Liver (tissue), 9 donors: Measurements from ENCODE around the gene TMEM100. TPM values are rescaled to one million over a fixed set of nuclear protein-coding genes. Genes with fewer than 3 reads are reported as not detected.
"Not testable (repeated sequence)": the region's sequence is repeated elsewhere in the genome, so short reads cannot be mapped to it uniquely, and the experiment has no call there.

Experiments used
- DNase-seq: peaks from one replicate; pipeline ENCODE4 v3.0.0-alpha.2; 2017; ENCODE audit warnings: low spot score
- H3K27ac ChIP-seq, 2 donors: one replicate each; pipeline ENCODE4 v1.7.0; 2013; ENCODE audit warnings: inconsistent platforms in 2 of 2, low read length in 2 of 2, control low read depth in 1 of 2, low read depth in 1 of 2, mild to moderate bottlenecking in 1 of 2
- H3K27me3 ChIP-seq, 4 donors: one replicate each; pipeline versions ENCODE4 v1.6.1 to v1.7.0; 2013; ENCODE audit warnings: low read length in 3 of 4, inconsistent platforms in 1 of 4, mild to moderate bottlenecking in 1 of 4, moderate library complexity in 1 of 4; ENCODE audit not compliant: control insufficient read depth in 4 of 4, insufficient read depth in 4 of 4
- H3K36me3 ChIP-seq, 4 donors: one replicate each; pipeline versions ENCODE4 v1.6.1 to v1.7.0; 2013; ENCODE audit warnings: low read length in 3 of 4, mild to moderate bottlenecking in 3 of 4, low read depth in 1 of 4, moderate library complexity in 1 of 4; ENCODE audit not compliant: control insufficient read depth in 4 of 4, insufficient read depth in 3 of 4
- H3K4me1 ChIP-seq, 4 donors: one replicate each; pipeline versions ENCODE4 v1.6.1 to v1.7.0; 2013; ENCODE audit warnings: low read length in 3 of 4, mild to moderate bottlenecking in 3 of 4, moderate library complexity in 1 of 4; ENCODE audit not compliant: control insufficient read depth in 4 of 4, insufficient read depth in 4 of 4
- H3K4me3 ChIP-seq, 3 donors: one replicate each; pipeline versions ENCODE4 v1.6.1 to v1.7.0; 2013; ENCODE audit warnings: low read length in 3 of 3, control low read depth in 1 of 3, low read depth in 1 of 3, mild to moderate bottlenecking in 1 of 3
- H3K9ac ChIP-seq, 2 donors: one replicate each; pipeline ENCODE4 v1.7.0; 2013; ENCODE audit warnings: low read length in 2 of 2, mild to moderate bottlenecking in 2 of 2, moderate library complexity in 2 of 2, control low read depth in 1 of 2, low read depth in 1 of 2
- H3K9me3 ChIP-seq, 4 donors: one replicate each; pipeline versions ENCODE4 v1.6.1 to v1.7.0; 2013; ENCODE audit warnings: low read length in 3 of 4; ENCODE audit not compliant: control insufficient read depth in 4 of 4
- CTCF ChIP-seq: fragments of 150-350 bp; IDR thresholded peaks from 2 replicates; pipeline ENCODE4 v1.5.1; 2017; ENCODE audit warnings: improper control_type of control experiment, low read depth, low read length; ENCODE audit not compliant: missing input control
- EGR1 ChIP-seq, 2 donors: IDR thresholded peaks; 2 replicates each; pipeline ENCODE4 v1.6.1; 2016 to 2018; ENCODE audit warnings: antibody characterized with exemption in 2 of 2, low read depth in 2 of 2
- FOXA1 ChIP-seq: IDR thresholded peaks from 2 replicates; pipeline ENCODE4 v1.6.1; 2016; ENCODE audit warnings: antibody characterized with exemption
- FOXA2 ChIP-seq: IDR thresholded peaks from 2 replicates; pipeline ENCODE4 v1.6.1; 2016; ENCODE audit warnings: antibody characterized with exemption
- HNF4A ChIP-seq, 2 donors: conservative IDR thresholded peaks; 2 replicates each; pipeline ENCODE4 v1.6.1; 2016; ENCODE audit warnings: antibody characterized with exemption in 2 of 2, mild to moderate bottlenecking in 2 of 2
- MAX ChIP-seq: IDR thresholded peaks from 2 replicates; pipeline ENCODE4 v1.6.1; 2016; ENCODE audit warnings: antibody characterized with exemption
- REST ChIP-seq: IDR thresholded peaks from 2 replicates; pipeline ENCODE4 v1.6.1; 2016; ENCODE audit warnings: antibody characterized with exemption, mild to moderate bottlenecking
- RXRA ChIP-seq, 2 donors: IDR thresholded peaks; 2 replicates each; pipeline ENCODE4 v1.6.1; 2017 to 2018; ENCODE audit warnings: antibody characterized with exemption in 2 of 2, mild to moderate bottlenecking in 1 of 2
- SP1 ChIP-seq: IDR thresholded peaks from 2 replicates; pipeline ENCODE4 v1.6.1; 2018; ENCODE audit warnings: antibody characterized with exemption, mild to moderate bottlenecking
- TAF1 ChIP-seq: conservative IDR thresholded peaks from 2 replicates; pipeline ENCODE4 v1.6.1; 2016; ENCODE audit warnings: antibody characterized with exemption, mild to moderate bottlenecking
- WGBS: extraction: QIAGEN DNeasy Blood & Tissue Kit; methylation state at CpG from one replicate; pipeline ENCODE4 v1.1.7; 2013; 5-methylcytosine and 5-hydroxymethylcytosine counted together
- polyA plus RNA-seq, 2 donors: library from polyadenylated mRNA; stranded (reverse) in 1 of 2; unstranded in 1 of 2; fragments of 200-250 nt in 1 of 2; fragments of >200 nt in 1 of 2; fragmentation: Nextera tagmentation in 1 of 2; extraction: Ambion mirVana in 1 of 2; gene quantifications; one replicate each; pipeline versions ENCODE4 v1.2.1 to v1.2.3, GENCODE V29; 2013 to 2015
- total RNA-seq, 2 donors: library from RNA; depleted of rRNA; stranded (reverse); fragments of >200 nt; gene quantifications; one replicate each; pipeline ENCODE4 v1.2.3, GENCODE V29; 2014
- donor health status: healthy.
- donor health status: healthy.
- donor health status: healthy.
- donor health status: healthy.
- donor health status: healthy.

Gene TMEM100
- total and polyA plus RNA-seq, 4 donors, result 0.09 to 4.8 (median 2.3) TPM

GRCh38 chr17:55676274-55676673, 46.4 kb downstream of the TMEM100 start:
- Histone ChIP-seq H3K9ac (no peak overlapping the region), H3K4me1 (no peaks in the 10 kb centered on the region), H3K9me3 (no peaks in the 10 kb centered on the region), H3K36me3 (no peaks in the 10 kb centered on the region), H3K27me3 (no peaks in the 10 kb centered on the region), H3K27ac (no peak overlapping the region), H3K4me3 (no peak overlapping the region)
- 83% methylated on average over 1 of the region's 1 CpG for WGBS
- no peak for DNase-seq
- TF ChIP-seq FOXA1, result no peak
- no peak for TF ChIP-seq MAX
- TF ChIP-seq EGR1 (IDR thresholded peaks at IDR 0.05; ENCODE audit: low read depth in 2 of 2), result no peak

- no peaks in the 10 kb centered on the region for H3K9me3 ChIP-seq
- H3K9ac ChIP-seq, result no peak overlapping the region
- no peaks in the 10 kb centered on the region for H3K36me3 ChIP-seq
- no peak for DNase-seq
- no peak for TF ChIP-seq FOXA1
- TF ChIP-seq CTCF, result no peak
- no peak for TF ChIP-seq FOXA2
- no peak for TF ChIP-seq EGR1 (IDR thresholded peaks at IDR 0.05; ENCODE audit: low read depth in 2 of 2)
- TF ChIP-seq TAF1, result no peak
- no peak for TF ChIP-seq RXRA (IDR thresholded peaks at IDR 0.05)
- no peak for TF ChIP-seq SP1
- TF ChIP-seq HNF4A (conservative IDR thresholded peaks at IDR 0.05), result no peak
- H3K4me3 ChIP-seq, result no peak overlapping the region
- H3K27me3 ChIP-seq, result no peaks in the 10 kb centered on the region
- H3K27ac ChIP-seq, result no peak overlapping the region
- 75% methylated on average over 3 of the region's 3 CpGs for WGBS
- H3K4me1 ChIP-seq, result no peaks in the 10 kb centered on the region
These were observed 48.7 kb downstream of the TMEM100 start for GRCh38 chr17:55673743-55674506.

GRCh38 chr17:55672585-55673501, 49.8 kb downstream of the TMEM100 start:
- Histone ChIP-seq H3K9me3 (no peaks in the 10 kb centered on the region), H3K36me3 (no peaks in the 10 kb centered on the region), H3K4me3 (no peak overlapping the region), H3K9ac (no peak overlapping the region), H3K27ac (no peak overlapping the region), H3K4me1 (no peaks in the 10 kb centered on the region), H3K27me3 (no peaks in the 10 kb centered on the region)
- no peak for DNase-seq
- WGBS, result 73% methylated on average over 3 of the region's 3 CpGs
- TF ChIP-seq EGR1 (IDR thresholded peaks at IDR 0.05; ENCODE audit: low read depth in 2 of 2) (no peak), REST (no peak), MAX (no peak), SP1 (no peak), RXRA (IDR thresholded peaks at IDR 0.05) (no peak)

- not testable (repeated sequence) for H3K27ac ChIP-seq, H3K27me3 ChIP-seq, DNase-seq, H3K4me3 ChIP-seq, H3K4me1 ChIP-seq, H3K36me3 ChIP-seq, H3K9ac ChIP-seq, H3K9me3 ChIP-seq
These were observed 50.7 kb downstream of the TMEM100 start for GRCh38 chr17:55672010-55672409.
